K562 (cell line): ENCODE measurements around the gene GYPE. TPM values are rescaled to one million over a fixed set of nuclear protein-coding genes. Genes with fewer than 3 reads are reported as not detected.
"Not testable (repeated sequence)": the region's sequence is repeated elsewhere in the genome, so short reads cannot be mapped to it uniquely, and the experiment has no call there.

Experiments used
- ATAC-seq: fragments of 200-7000 bp; cut with Tn5 transposase; 3 replicates; pipeline ENCODE4 v1.9.1; 2020; ENCODE audit warnings: moderate library complexity
- BruUV-seq: library from RNA; stranded (reverse); fragments of 400-500 nt; replicated peaks from 2 replicates; lab custom pipeline; 2021; lab: Mats Ljungman, UMichigan
- CTCF ChIA-PET: fragments of 300-600 bp; formaldehyde crosslinking; extraction: SDS; loops from one replicate; lab custom pipeline; 2021; ENCODE audit warnings: low intra/inter-chr PET ratio; lab: Yijun Ruan, JAX
- POLR2A ChIA-PET: fragments of 300-600, 350-650 bp; sonication (Branson Sonifier 250); formaldehyde crosslinking; extraction: SDS; loops from one replicate; lab custom pipeline; 2021; ENCODE audit warnings: antibody characterized with exemption, inconsistent platforms; lab: Yijun Ruan, JAX
- DNase-seq, 4 experiments: peaks; one replicate each; pipeline versions ENCODE4 v3.0.0 to v3.0.0-alpha.2; 2011 to 2018; ENCODE audit warnings: low spot score in 3 of 4, mixed read lengths in 3 of 4; ENCODE audit errors: extremely low read depth in 1 of 4
- FAIRE-seq: peaks from 2 replicates; lab custom pipeline; 2011; peaks lifted over from hg19 to GRCh38; lab: Jason Lieb, UNC
- H2AFZ ChIP-seq: 2 replicates; pipeline ENCODE4 v1.6.0; 2011; ENCODE audit warnings: low read depth, low read length, control low read depth, inconsistent platforms
- H3K27ac ChIP-seq: fragments of 200-600 bp; 3 replicates; pipeline ENCODE4 v1.8.0; 2011; ENCODE audit warnings: low read depth, mild to moderate bottlenecking, control low read depth, inconsistent platforms, low read length, moderate library complexity, mixed read lengths; ENCODE audit errors: extremely low read depth
- H3K27me3 ChIP-seq, 2 experiments: fragments of 300-600 bp in 1 of 2; 2 replicates in 1 of 2; 3 replicates in 1 of 2; pipeline versions ENCODE4 v1.6.0 to v1.8.0; 2011; ENCODE audit warnings: inconsistent platforms in 2 of 2, low read length in 2 of 2, mild to moderate bottlenecking in 1 of 2, mixed read lengths in 1 of 2, moderate library complexity in 1 of 2; ENCODE audit not compliant: control insufficient read depth in 2 of 2, insufficient read depth in 2 of 2
- H3K36me3 ChIP-seq: fragments of 300-600 bp; 3 replicates; pipeline ENCODE4 v1.8.0; 2011; ENCODE audit warnings: mild to moderate bottlenecking, low read length, inconsistent platforms; ENCODE audit not compliant: control insufficient read depth, insufficient read depth
- H3K4me1 ChIP-seq, 2 experiments: fragments of 200-600 bp in 1 of 2; replicated peaks in 1 of 2; 2 replicates in 1 of 2; 3 replicates in 1 of 2; pipeline versions ENCODE4 v1.5.1 to v1.8.0; 2011; ENCODE audit warnings: inconsistent platforms in 2 of 2, low read length in 2 of 2, mild to moderate bottlenecking in 1 of 2, mixed read lengths in 1 of 2, moderate library complexity in 1 of 2; ENCODE audit not compliant: control insufficient read depth in 2 of 2, insufficient read depth in 2 of 2
- H3K4me2 ChIP-seq: 2 replicates; pipeline ENCODE4 v1.6.1; 2011; ENCODE audit warnings: low read length, control low read depth, inconsistent platforms, mixed read lengths; ENCODE audit not compliant: insufficient read depth
- H3K4me3 ChIP-seq: fragments of 200-600 bp; sonication (generic), shearing (Covaris generic); 2 replicates; pipeline ENCODE4 v1.5.1; 2016; ENCODE audit warnings: control low read depth, inconsistent platforms
- H3K79me2 ChIP-seq: fragments of 200-600 bp; 3 replicates; pipeline ENCODE4 v1.8.0; 2011; ENCODE audit warnings: low read length, inconsistent platforms; ENCODE audit not compliant: control insufficient read depth, insufficient read depth
- H3K9ac ChIP-seq, 2 experiments: 2 replicates each; pipeline versions ENCODE4 v1.6.0 to v1.6.1; 2011; ENCODE audit warnings: low read depth in 2 of 2, low read length in 2 of 2, control low read depth in 1 of 2, inconsistent platforms in 1 of 2, mild to moderate bottlenecking in 1 of 2, mixed read lengths in 1 of 2; ENCODE audit not compliant: insufficient read depth in 1 of 2
- H3K9me1 ChIP-seq: one replicate; pipeline ENCODE4 v1.6.0; 2011; ENCODE audit warnings: inconsistent platforms, mild to moderate bottlenecking, low read length, moderate library complexity; ENCODE audit not compliant: control insufficient read depth, insufficient read depth
- H3K9me3 ChIP-seq: replicated peaks from 2 replicates; pipeline ENCODE4 v1.5.1; 2011; ENCODE audit warnings: low read depth, low read length, inconsistent platforms; ENCODE audit not compliant: control insufficient read depth, insufficient read depth
- H4K20me1 ChIP-seq: replicated peaks from 2 replicates; pipeline ENCODE4 v1.6.1; 2011; ENCODE audit warnings: low read length, inconsistent platforms, mixed read lengths; ENCODE audit not compliant: control insufficient read depth, insufficient read depth
- CBX5 ChIP-seq: IDR thresholded peaks from 2 replicates; pipeline ENCODE4 v1.6.1; 2014; ENCODE audit warnings: low read depth, borderline replicate concordance
- ZNF707 ChIP-seq: fragments of 250-450 bp; sonication (Bioruptor Pico); conservative IDR thresholded peaks from 2 replicates; pipeline ENCODE4 v1.8.0; 2022; ENCODE audit warnings: inconsistent platforms, mild to moderate bottlenecking, moderate library complexity
- WGBS: fragments of 100-300 bp; shearing (Covaris generic); methylation state at CpG from one replicate; pipeline ENCODE4 v1.1.6; 2016; ENCODE audit warnings: low coverage, mixed read lengths; ENCODE audit not compliant: insufficient coverage; ENCODE audit errors: missing lambda C conversion rate; 5-methylcytosine and 5-hydroxymethylcytosine counted together
- in situ Hi-C: fragments of 300-500 bp; cut with MboI; formaldehyde crosslinking; loops from 4 replicates; pipeline ENCODE4 v1.15.0; 2018; ENCODE audit warnings: inconsistent platforms, mixed read lengths
- intact Hi-C: fragments of 100-400 bp; cut with micrococcal nuclease; formaldehyde crosslinking; loops from 2 replicates; pipeline ENCODE4 v1.14.2; 2022
- polyA plus RNA-seq, 8 experiments: library from polyadenylated mRNA; depleted of rRNA in 4 of 8; stranded (reverse) in 5 of 8; unstranded in 3 of 8; fragments of >200 nt; fragmentation: Nextera tagmentation in 2 of 8; fragmentation: Illumina TruSeq in 1 of 8; extraction: Ambion mirVana in 2 of 8; extraction: Trizol in 1 of 8; gene quantifications; 2 replicates each; pipeline versions ENCODE4 v1.2.1 to v1.2.3, GENCODE V29; 2011 to 2014; ENCODE audit warnings: inconsistent platforms in 1 of 8, missing spikeins in 1 of 8
- total RNA-seq, 7 experiments: library from RNA; depleted of rRNA in 6 of 7; stranded (reverse); fragments of >200 nt in 6 of 7; fragmentation: Illumina TruSeq in 2 of 7; extraction: Trizol in 2 of 7; gene quantifications; 2 replicates each; pipeline versions ENCODE4 v1.2.1 to v1.2.3, GENCODE V29; 2011 to 2021; ENCODE audit warnings: low replicate concordance in 1 of 7

GYPE gene
- total and polyA plus RNA-seq, 9 of the 15 experiments (the other 6 are each of a cell fraction or from before 2014, with no cell fraction given) = 16.8 to 108 (median 43.7) TPM

- POLR2A ChIA-PET, H4K20me1 ChIP-seq, H3K79me2 ChIP-seq, ATAC-seq, CTCF ChIA-PET, H3K4me1 ChIP-seq, H3K36me3 ChIP-seq, FAIRE-seq, H3K4me2 ChIP-seq, H3K9ac ChIP-seq, in situ Hi-C loops, BruUV-seq, intact Hi-C loops, H3K27me3 ChIP-seq, H3K4me3 ChIP-seq, H2AFZ ChIP-seq, H3K9me3 ChIP-seq, H3K9me1 ChIP-seq, H3K27ac ChIP-seq, DNase-seq: not testable (repeated sequence)
- TF ChIP-seq CBX5 (0 out of 2 replicates have a peak, but pooled peaks have one; percentile 30), ZNF707 (CRISPR knock-in tag) (peak; percentile 95)
Measured at GRCh38 chr4:143951458-143951972, 46.2 kb upstream of the GYPE start.

- H4K20me1 ChIP-seq, in situ Hi-C loops, H3K9me1 ChIP-seq, H3K79me2 ChIP-seq, FAIRE-seq, H3K4me2 ChIP-seq, DNase-seq, H3K27me3 ChIP-seq, intact Hi-C loops, H2AFZ ChIP-seq, POLR2A ChIA-PET, H3K4me1 ChIP-seq, ATAC-seq, H3K27ac ChIP-seq, H3K36me3 ChIP-seq, H3K9me3 ChIP-seq, H3K9ac ChIP-seq, H3K4me3 ChIP-seq, BruUV-seq, CTCF ChIA-PET: not testable (repeated sequence)
- WGBS = 72% methylated on average over 4 of the region's 4 CpGs
Measured at GRCh38 chr4:143950967-143951366, 45.6 kb upstream of the GYPE start.

- H3K36me3 ChIP-seq, FAIRE-seq, DNase-seq, intact Hi-C loops, H3K9ac ChIP-seq, H3K4me1 ChIP-seq, H3K27me3 ChIP-seq, H3K4me2 ChIP-seq, CTCF ChIA-PET, ATAC-seq, H3K9me3 ChIP-seq, H3K4me3 ChIP-seq, H2AFZ ChIP-seq, H3K79me2 ChIP-seq, BruUV-seq, POLR2A ChIA-PET, H3K9me1 ChIP-seq, in situ Hi-C loops, H4K20me1 ChIP-seq, H3K27ac ChIP-seq: not testable (repeated sequence)
- 33% methylated on average over 1 of the region's 1 CpG for WGBS
Measured at GRCh38 chr4:143950185-143950584, 44.8 kb upstream of the GYPE start.
